ENCODE measurements around the gene UFC1. TPM values are rescaled to one million over a fixed set of nuclear protein-coding genes. Genes with fewer than 3 reads are reported as not detected.

The UFC1 gene
- total and polyA plus RNA-seq, 2 donors (not counting 3 experiments of a cell fraction or from before 2014, with no cell fraction given), result 102 to 149 TPM

DNA sequence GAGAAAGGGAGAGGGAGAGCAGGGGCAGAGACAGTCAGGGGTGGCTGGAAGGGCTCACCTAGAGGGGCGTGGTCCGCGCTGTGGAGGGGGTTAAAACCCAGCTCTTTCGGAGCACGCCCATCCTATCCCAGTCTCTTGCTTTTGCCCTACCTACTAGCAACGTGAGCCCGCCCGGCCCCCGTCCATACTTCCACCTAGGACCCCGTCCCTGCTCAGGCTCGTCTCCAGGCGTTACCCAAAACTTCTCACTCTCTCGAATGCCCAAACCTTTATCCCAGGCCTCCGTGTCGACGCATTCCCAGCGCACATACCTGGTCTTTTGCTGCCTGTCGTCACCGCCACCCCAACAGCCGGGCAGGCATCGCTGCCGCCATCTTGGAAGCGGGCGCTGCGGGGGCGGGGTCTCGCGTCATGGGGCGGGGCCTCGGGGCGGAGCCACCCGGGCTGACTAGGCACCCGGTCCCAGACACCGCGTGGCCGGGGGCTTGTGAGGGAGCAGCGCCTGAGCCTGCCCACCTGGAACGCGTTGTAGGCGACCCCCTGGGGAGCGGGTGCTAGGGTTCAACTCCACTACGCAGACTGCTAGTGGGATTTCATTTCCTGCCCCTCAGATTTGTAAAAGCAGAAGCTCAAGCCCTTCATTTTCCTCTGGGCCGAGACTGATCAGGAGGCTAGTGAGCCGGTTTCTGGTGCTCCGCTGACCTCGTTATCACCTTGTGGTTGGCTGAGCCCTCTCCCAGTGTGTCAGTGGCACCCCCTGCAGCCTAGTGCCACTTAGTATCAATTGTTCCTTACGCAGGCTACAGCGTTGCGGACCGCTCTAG lies 23.5 kb downstream of the UFC1 start, which contains the start of gene B4GALT3:
TSS of gene B4GALT3 (minus strand) at position 396 of the 824 bp plus-strand sequence. CDS start 1,447 bp downstream, outside the sequence.
- BruUV-seq (replicated peaks), result TSS peak; percentile 96
- FAIRE-seq (peak; percentile 64), DNase-seq (ENCODE audit: low read depth, low spot score) (peak; percentile 85)
- H3K4me2 ChIP-seq (ENCODE audit: insufficient read depth, low read length), result peak within 1 kb of the TSS; percentile 79
- no peaks in the 10 kb centered on the region for H3K9me1 ChIP-seq (replicated peaks; ENCODE audit: control insufficient read depth, extremely low read depth, insufficient read depth, low read length)
- peak within 1 kb of the TSS; percentile 75 for H2AFZ ChIP-seq (ENCODE audit: low read depth, low read length)
- H3K9me3 ChIP-seq (replicated peaks; ENCODE audit: control insufficient read depth, insufficient read depth, low read length), result no peaks in the 10 kb centered on the region
- ChIA-PET CTCF (interaction anchor here (1.0 to 2.5 kb wide), 5 partner anchors 12 to 205 kb away, joined by 3 to 10 read pairs (median 5); partner anchors contain the start of genes NDUFS2, PPOX and TOMM40L), POLR2A (interaction anchor here (1.0 to 1.1 kb wide), 2 partner anchors 12 to 25 kb away, joined by 3 to 4 read pairs; partner anchors contain the start of gene NDUFS2)
- intact Hi-C loops (cut with micrococcal nuclease), result loop anchor here (1.0 kb wide), 1 partner anchor 11 kb away; the partner anchor contains the start of gene PPOX
- H3K27me3 ChIP-seq (ENCODE audit: control insufficient read depth in 2 of 2, insufficient read depth in 2 of 2, low read length in 2 of 2), result no peaks in the 10 kb centered on the region
- H3K4me1 ChIP-seq (ENCODE audit: control insufficient read depth, extremely low read depth, insufficient read depth, low read length), result peaks cover 11% of the 10 kb centered on the region
- H3K36me3 ChIP-seq (ENCODE audit: control insufficient read depth in 2 of 2, extremely low read depth in 1 of 2, insufficient read depth in 2 of 2, low read length in 2 of 2), result peaks cover 0 to 7% of the 10 kb centered on the region in 2 experiments
- peak within 1 kb of the TSS; percentile 38 to 60 (median 57) for H3K4me3 ChIP-seq (replicated peaks in 1 of 3; ENCODE audit: insufficient read depth in 1 of 3, low read depth in 1 of 3, low read length in 3 of 3)
- no peaks in the 10 kb centered on the region for H4K20me1 ChIP-seq (replicated peaks; ENCODE audit: control insufficient read depth, extremely low read depth, insufficient read depth, low read length)
- peak within 1 kb of the TSS; percentile 14 for H3K27ac ChIP-seq (ENCODE audit: insufficient read depth, low read depth, low read length)
- TF ChIP-seq POLR2AphosphoS5 (IDR thresholded peaks at IDR 0.05; ENCODE audit: insufficient read depth, low read depth, low read length), result peak; percentile 73
- TF ChIP-seq, protein P1, sequence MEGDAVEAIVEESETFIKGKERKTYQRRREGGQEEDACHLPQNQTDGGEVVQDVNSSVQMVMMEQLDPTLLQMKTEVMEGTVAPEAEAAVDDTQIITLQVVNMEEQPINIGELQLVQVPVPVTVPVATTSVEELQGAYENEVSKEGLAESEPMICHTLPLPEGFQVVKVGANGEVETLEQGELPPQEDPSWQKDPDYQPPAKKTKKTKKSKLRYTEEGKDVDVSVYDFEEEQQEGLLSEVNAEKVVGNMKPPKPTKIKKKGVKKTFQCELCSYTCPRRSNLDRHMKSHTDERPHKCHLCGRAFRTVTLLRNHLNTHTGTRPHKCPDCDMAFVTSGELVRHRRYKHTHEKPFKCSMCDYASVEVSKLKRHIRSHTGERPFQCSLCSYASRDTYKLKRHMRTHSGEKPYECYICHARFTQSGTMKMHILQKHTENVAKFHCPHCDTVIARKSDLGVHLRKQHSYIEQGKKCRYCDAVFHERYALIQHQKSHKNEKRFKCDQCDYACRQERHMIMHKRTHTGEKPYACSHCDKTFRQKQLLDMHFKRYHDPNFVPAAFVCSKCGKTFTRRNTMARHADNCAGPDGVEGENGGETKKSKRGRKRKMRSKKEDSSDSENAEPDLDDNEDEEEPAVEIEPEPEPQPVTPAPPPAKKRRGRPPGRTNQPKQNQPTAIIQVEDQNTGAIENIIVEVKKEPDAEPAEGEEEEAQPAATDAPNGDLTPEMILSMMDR (IDR thresholded peaks at IDR 0.05; ENCODE audit: extremely low read depth in 1 of 2, insufficient read depth in 1 of 2, low read depth in 1 of 2, low read length in 2 of 2), result no peak
- peak; percentile 94 for TF ChIP-seq POLR2A (IDR thresholded peaks at IDR 0.05; ENCODE audit: low read depth, low read length)
- TF ChIP-seq MYC (IDR thresholded peaks at IDR 0.05; ENCODE audit: low read depth, low read length), result peak; percentile 24
- peaks cover 8% of the 10 kb centered on the region for H3K79me2 ChIP-seq (ENCODE audit: control insufficient read depth, insufficient read depth, low read length)
- dilution Hi-C loops (cut with MboI; ENCODE audit: extremely low pct_ligation_motif_present, low sequenced_read_pairs), result no loop called here
- peak within 1 kb of the TSS; percentile 71 for H3K9ac ChIP-seq (replicated peaks; ENCODE audit: extremely low read depth, insufficient read depth, low read length)

Measured in endothelial cell of umbilical vein (primary cell).